Activated naive CD8-positive, alpha-beta T cell treated with anti-CD3 and anti-CD28 coated beads, Interleukin-2, amount 10 ng/mL, durations not matched to agents 7 days and 5 days (primary cell): ENCODE results near the gene RBFA. TPM values are rescaled to one million over a fixed set of nuclear protein-coding genes. Genes with fewer than 3 reads are reported as not detected.
"Not testable (repeated sequence)": the region's sequence is repeated elsewhere in the genome, so short reads cannot be mapped to it uniquely, and the experiment has no call there.

Experiments used
- ATAC-seq: fragments of 150-1000 bp; cut with Tn5 transposase; one replicate; pipeline ENCODE4 v1.10.0; 2021; ENCODE audit warnings: low read depth, moderate library complexity
- POLR2A ChIA-PET: fragments of 350-600 bp; sonication (Branson Sonifier 250); formaldehyde crosslinking; loops from one replicate; lab custom pipeline; 2021; ENCODE audit warnings: antibody characterized with exemption; lab: Charles Lee
- DNase-seq: peaks from one replicate; pipeline ENCODE4 v3.0.0; 2021
- H3K27ac Mint-ChIP-seq: one replicate; pipeline ENCODE4 v1.8.0; 2022; ENCODE audit warnings: mild to moderate bottlenecking, mixed read lengths
- H3K27me3 Mint-ChIP-seq: one replicate; pipeline ENCODE4 v1.8.0; 2022; ENCODE audit warnings: mild to moderate bottlenecking, moderate library complexity, mixed read lengths
- H3K36me3 Mint-ChIP-seq: one replicate; pipeline ENCODE4 v1.8.0; 2021; ENCODE audit warnings: mild to moderate bottlenecking, mixed read lengths
- H3K4me1 Mint-ChIP-seq: one replicate; pipeline ENCODE4 v1.8.0; 2021; ENCODE audit warnings: mixed read lengths
- H3K4me3 Mint-ChIP-seq: one replicate; pipeline ENCODE4 v1.8.0; 2022; ENCODE audit warnings: mild to moderate bottlenecking, moderate library complexity, mixed read lengths
- H3K9me3 Mint-ChIP-seq: one replicate; pipeline ENCODE4 v1.8.0; 2021; ENCODE audit warnings: mixed read lengths
- total RNA-seq, 2 experiments: library from RNA; stranded (reverse); gene quantifications; one replicate each; pipeline ENCODE4 v1.2.3, GENCODE V29; 2021

Gene RBFA, protein sequence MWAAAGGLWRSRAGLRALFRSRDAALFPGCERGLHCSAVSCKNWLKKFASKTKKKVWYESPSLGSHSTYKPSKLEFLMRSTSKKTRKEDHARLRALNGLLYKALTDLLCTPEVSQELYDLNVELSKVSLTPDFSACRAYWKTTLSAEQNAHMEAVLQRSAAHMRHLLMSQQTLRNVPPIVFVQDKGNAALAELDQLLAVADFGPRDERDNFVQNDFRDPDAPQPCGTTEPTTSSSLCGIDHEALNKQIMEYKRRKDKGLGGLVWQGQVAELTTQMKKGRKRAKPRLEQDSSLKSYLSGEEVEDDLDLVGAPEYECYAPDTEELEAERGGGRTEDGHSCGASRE
- 10 to 100 TPM; 21.2 to 22.1 TPM for total RNA-seq

DNA sequence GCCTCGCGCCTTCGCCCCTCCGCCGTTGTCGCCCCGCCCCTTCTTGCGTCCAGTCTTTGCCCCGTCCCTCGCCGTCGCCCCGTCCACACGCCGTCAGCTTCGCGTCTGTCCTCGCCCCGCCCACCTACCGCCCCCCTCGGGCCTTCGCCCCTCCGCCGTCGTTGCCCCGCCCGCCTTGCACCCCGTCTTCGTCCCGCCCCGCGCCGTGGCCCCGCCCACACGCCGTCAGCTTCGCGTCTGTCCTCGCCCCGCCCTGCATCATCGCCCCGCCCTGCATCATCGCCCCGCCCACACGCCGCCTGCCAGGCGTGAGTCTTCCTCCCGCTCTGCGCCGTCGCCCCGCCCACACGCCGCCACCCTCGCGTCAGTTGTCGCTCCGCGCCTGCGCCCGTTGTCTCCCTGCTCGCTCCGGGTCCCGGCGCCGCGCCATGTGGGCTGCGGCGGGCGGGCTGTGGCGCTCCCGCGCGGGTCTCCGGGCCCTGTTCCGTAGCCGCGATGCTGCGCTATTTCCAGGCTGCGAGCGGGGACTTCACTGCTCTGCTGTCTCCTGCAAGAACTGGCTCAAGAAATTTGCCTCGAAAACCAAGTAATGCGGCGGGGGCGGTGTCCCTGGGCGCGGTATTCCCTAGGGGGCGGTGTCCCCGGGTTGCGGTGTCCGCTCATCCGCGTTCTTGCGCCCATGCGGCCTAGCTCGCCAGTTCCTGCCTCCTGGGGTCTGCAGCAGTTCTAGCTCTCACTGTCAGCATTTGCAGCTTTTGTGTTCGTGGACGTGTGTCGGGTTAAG is at the start of gene RBFA:
TSS of gene RBFA (plus strand) at position 367 of the 784 bp plus-strand sequence. CDS start at position 429, 62 bp downstream.
- peak; percentile 100 for DNase-seq
- no peaks in the 10 kb centered on the region for H3K9me3 Mint-ChIP-seq
- peaks cover 7% of the 10 kb centered on the region for H3K36me3 Mint-ChIP-seq
- peaks cover 2% of the 10 kb centered on the region for H3K27me3 Mint-ChIP-seq
- peak within 1 kb of the TSS; percentile 86 for H3K4me3 Mint-ChIP-seq
- ATAC-seq, result peak; percentile 84
- POLR2A ChIA-PET, result interaction anchor here (0.8 to 3.1 kb wide), 12 partner anchors 11 to 966 kb away, joined by 3 to 15 read pairs (median 4); partner anchors contain the start of genes ADNP2, SLC66A2 and TXNL4A
- peak within 1 kb of the TSS; percentile 89 for H3K27ac Mint-ChIP-seq
- peaks cover 18% of the 10 kb centered on the region for H3K4me1 Mint-ChIP-seq

DNA sequence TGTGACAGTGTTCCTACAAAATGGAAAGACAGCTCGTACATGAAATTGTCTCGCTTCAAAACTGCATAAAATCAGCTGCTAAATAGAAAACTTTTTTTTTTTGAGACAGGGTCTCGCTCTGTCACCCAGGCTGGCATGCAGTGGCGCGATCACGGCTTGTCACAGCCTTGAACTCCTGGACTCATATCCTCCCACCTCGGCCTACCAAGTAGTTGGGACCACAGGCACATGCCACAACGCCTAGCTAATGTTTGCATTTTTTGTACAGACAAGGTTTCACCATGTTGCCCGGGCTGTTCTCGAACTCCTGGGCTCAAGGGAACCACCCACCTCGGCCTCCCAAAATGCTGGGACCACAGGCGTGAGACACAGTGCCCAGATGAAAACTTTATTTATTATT is 49.1 kb upstream of the RBFA start:
- no peaks in the 10 kb centered on the region for H3K9me3 Mint-ChIP-seq
- DNase-seq, result no peak
- no peak overlapping the region for H3K4me3 Mint-ChIP-seq
- H3K36me3 Mint-ChIP-seq, result peaks cover 18% of the 10 kb centered on the region
- no peaks in the 10 kb centered on the region for H3K27me3 Mint-ChIP-seq
- peak overlapping the region; percentile 30 for H3K27ac Mint-ChIP-seq
- POLR2A ChIA-PET, result interaction anchor here (0.7 kb wide), 1 partner anchor 21 kb away, joined by 3 read pairs; the partner anchor contains the start of gene HSBP1L1
- ATAC-seq, result no peak
- peaks cover 55% of the 10 kb centered on the region for H3K4me1 Mint-ChIP-seq

DNA sequence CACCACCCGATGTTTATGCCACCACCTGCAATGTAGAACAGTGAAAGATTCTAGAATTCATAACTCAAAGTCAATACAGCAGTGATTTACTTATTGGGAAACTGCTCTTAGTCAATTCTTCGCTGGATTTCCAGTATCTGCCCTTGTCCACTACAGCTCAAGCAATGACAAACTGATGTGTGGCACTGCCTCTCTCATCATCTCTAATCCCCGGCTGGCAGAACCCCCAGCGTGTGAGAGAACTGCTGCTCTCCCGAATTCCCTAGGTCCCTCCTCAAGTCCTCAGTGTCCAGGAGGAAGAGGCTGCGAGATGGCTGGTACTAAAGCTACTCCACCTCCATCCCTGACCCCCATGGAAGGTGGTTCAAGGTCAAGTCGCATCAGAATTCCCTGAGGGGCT is 47.5 kb upstream of the RBFA start:
- DNase-seq (no peak), ATAC-seq (no peak)
- POLR2A ChIA-PET, result interaction anchor here (3.0 to 3.1 kb wide), 2 partner anchors 35 to 47 kb away, joined by 15 read pairs; partner anchors contain the start of genes RBFA and SLC66A2
- peak overlapping the region; percentile 77 for H3K27ac Mint-ChIP-seq
- H3K36me3 Mint-ChIP-seq, result peaks cover 17% of the 10 kb centered on the region
- H3K4me1 Mint-ChIP-seq, result peaks cover 52% of the 10 kb centered on the region
- peaks cover 3% of the 10 kb centered on the region for H3K27me3 Mint-ChIP-seq
- peak overlapping the region; percentile 88 for H3K4me3 Mint-ChIP-seq
- no peaks in the 10 kb centered on the region for H3K9me3 Mint-ChIP-seq

DNA sequence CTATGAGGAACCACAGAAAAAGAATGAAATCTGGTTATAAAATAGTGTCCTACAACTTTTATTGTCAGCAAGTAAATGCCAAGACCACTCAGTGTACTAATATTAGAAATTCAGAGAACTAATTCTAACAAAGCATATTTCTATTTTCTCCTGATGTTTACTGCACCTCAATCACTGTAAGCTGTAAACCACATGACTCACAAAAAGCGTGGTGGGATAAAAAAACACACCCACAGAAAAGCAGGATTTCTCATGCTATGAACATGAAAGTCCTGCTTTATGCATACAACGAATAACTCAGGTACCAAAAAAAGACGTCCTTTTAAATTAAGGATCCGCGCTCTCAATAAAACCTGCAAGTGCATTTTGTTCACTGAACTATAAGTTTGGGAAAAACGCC is 46.7 kb upstream of the RBFA start:
- POLR2A ChIA-PET, result interaction anchor here (0.8 to 3.1 kb wide), 5 partner anchors 15 to 75 kb away, joined by 4 to 15 read pairs (median 4); partner anchors contain the start of genes RBFA and SLC66A2
- DNase-seq, result no peak
- Mint-ChIP-seq H3K36me3 (peaks cover 15% of the 10 kb centered on the region), H3K27ac (peak overlapping the region; percentile 77), H3K9me3 (no peaks in the 10 kb centered on the region), H3K4me1 (peaks cover 44% of the 10 kb centered on the region), H3K4me3 (peak overlapping the region; percentile 88), H3K27me3 (peaks cover 3% of the 10 kb centered on the region)
- ATAC-seq, result no peak

DNA sequence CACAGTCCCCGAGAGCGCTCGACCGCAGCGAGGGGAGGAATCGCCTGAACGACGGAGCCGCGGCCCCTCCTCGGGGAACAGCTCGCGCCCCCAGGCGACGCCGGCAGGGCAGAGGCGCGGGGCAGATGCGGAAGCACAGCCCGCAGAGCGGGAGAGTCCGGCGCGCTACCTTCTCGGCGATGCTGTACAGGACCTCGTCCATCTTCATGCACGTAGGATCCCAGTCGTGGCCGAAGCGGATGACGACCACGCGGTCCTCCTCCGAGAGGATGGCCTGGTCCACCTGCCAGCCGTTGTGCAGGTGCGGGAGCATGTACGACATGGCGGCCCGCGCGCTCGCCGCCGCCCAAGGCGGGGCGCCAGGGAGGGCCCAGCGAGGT is 46.2 kb upstream of the RBFA start:
- peaks cover 39% of the 10 kb centered on the region for H3K4me1 Mint-ChIP-seq
- DNase-seq, result peak; percentile 79
- H3K9me3 Mint-ChIP-seq, result no peaks in the 10 kb centered on the region
- ATAC-seq, result peak; percentile 68
- POLR2A ChIA-PET, result interaction anchor here (0.8 to 3.1 kb wide), 5 partner anchors 16 to 75 kb away, joined by 4 to 15 read pairs (median 4); partner anchors contain the start of genes RBFA and SLC66A2
- peaks cover 15% of the 10 kb centered on the region for H3K36me3 Mint-ChIP-seq
- H3K27ac Mint-ChIP-seq, result peak overlapping the region; percentile 93
- H3K27me3 Mint-ChIP-seq, result peaks cover 3% of the 10 kb centered on the region
- peak overlapping the region; percentile 88 for H3K4me3 Mint-ChIP-seq

DNA sequence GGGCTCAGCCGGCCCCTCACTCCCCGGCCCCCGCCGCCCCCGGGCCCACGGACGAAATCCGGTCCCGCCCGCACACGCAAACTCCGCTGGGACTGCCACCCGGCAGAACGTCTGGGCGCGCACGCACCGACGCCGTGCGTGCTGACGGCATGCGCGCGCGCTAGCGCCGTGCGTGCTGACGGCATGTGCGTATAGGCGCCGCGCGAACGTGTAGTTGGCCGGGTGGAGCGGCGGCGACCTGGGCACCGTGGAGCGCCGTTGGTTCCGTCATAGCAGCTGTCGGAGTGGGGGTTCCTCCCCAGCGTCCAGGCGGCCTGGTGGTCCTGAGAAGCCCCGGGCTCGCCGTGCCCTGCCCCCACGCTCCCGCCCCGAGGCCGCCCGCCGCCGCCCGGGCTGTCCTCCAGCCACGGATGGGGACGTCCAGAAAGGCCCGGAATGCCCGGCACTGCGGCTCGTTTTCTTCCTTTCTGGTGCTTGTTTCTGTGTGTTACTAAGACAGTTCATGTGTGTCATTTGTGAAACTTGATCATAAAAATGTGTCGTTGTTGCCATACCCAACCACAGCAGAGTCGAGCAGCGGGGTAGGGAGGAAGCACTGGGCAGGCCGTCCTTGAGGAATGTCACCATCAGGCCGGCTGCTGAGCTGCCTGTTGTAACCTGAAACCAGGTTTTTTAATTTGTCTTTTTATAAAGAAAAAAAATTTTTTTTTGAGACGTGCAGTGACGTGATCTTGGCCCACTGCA is 45.6 kb upstream of the RBFA start, which contains the start of gene TXNL4A:
TSS of gene TXNL4A (minus strand) at position 113 of the 744 bp plus-strand sequence. CDS start 171 bp downstream, outside the sequence.
- ATAC-seq (peak; percentile 93), DNase-seq (peak; percentile 88)
- peak within 1 kb of the TSS; percentile 91 for H3K4me3 Mint-ChIP-seq
- H3K27me3 Mint-ChIP-seq, result peaks cover 3% of the 10 kb centered on the region
- H3K27ac Mint-ChIP-seq, result peak within 1 kb of the TSS; percentile 93
- POLR2A ChIA-PET, result interaction anchor here (1.0 to 3.1 kb wide), 4 partner anchors 16 to 76 kb away, joined by 4 to 15 read pairs (median 10); partner anchors contain the start of genes RBFA and SLC66A2
- peaks cover 15% of the 10 kb centered on the region for H3K36me3 Mint-ChIP-seq
- no peaks in the 10 kb centered on the region for H3K9me3 Mint-ChIP-seq
- H3K4me1 Mint-ChIP-seq, result peaks cover 34% of the 10 kb centered on the region

DNA sequence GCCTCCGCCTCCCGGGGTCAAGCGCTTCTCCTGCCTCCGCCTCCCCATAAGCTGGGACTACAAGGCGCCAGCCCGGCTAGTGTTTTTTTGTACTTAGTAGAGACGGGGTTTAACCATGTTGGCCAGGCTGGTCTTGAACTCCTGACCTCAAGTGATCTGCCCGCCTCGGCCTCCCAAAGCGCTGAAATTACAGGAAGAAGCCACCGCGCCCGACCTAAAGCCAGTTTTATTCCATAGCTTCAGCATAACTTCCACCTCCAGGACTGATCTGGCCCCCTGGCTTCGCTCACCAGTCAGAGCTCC is 45.1 kb upstream of the RBFA start:
- H3K27me3 Mint-ChIP-seq, result peaks cover 3% of the 10 kb centered on the region
- peak overlapping the region; percentile 91 for H3K4me3 Mint-ChIP-seq
- peaks cover 29% of the 10 kb centered on the region for H3K4me1 Mint-ChIP-seq
- no peak for ATAC-seq
- DNase-seq, result no peak
- H3K27ac Mint-ChIP-seq, result peak overlapping the region; percentile 93
- POLR2A ChIA-PET, result interaction anchor here (3.0 to 3.1 kb wide), 2 partner anchors 37 to 45 kb away, joined by 15 read pairs; partner anchors contain the start of genes RBFA and SLC66A2
- no peaks in the 10 kb centered on the region for H3K9me3 Mint-ChIP-seq
- peaks cover 11% of the 10 kb centered on the region for H3K36me3 Mint-ChIP-seq

DNA sequence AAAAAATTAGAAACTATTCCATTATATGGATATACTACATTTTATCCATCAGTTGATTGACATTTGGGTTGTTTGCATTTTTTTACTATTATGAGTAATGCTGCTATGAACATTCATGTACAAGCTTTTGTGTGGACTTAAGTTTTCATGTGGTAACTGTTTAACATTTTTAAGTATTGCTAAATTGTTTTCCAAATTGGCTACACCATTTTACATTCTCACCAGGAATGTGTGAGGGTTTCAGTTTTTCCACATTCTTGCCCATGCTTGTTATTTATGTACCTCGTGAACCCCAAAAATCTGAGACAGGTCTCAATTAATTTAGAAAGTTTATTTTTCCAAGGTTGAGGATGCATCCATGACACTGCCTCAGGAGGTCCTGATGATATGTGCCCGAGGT is 42.7 kb upstream of the RBFA start:
- Mint-ChIP-seq H3K4me1 (peaks cover 11% of the 10 kb centered on the region), H3K27ac (no peak overlapping the region), H3K27me3 (peaks cover 3% of the 10 kb centered on the region), H3K9me3 (no peaks in the 10 kb centered on the region), H3K36me3 (peaks cover 4% of the 10 kb centered on the region), H3K4me3 (no peak overlapping the region)
- DNase-seq (no peak), ATAC-seq (no peak)
- POLR2A ChIA-PET, result no interaction called here

DNA sequence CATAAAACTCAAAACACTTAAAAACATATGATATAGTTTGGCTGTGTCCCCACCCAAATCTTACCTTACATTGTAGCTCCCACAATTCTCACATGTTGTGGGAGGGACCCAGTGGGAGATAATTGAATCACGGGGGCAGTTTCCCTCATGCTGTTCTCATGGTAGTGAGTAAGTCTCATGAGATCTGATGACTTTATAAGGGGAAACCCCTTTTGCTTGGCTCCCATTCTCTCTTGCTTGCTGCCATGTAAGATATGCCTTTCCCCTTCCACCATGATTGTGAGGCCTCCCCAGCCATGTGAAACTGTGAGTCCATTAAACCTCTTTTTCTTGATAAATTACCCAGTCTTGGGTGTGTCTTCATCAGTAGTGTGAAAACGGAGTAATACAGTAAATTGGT is 34.5 kb upstream of the RBFA start:
- H3K9me3 Mint-ChIP-seq, POLR2A ChIA-PET, H3K4me1 Mint-ChIP-seq, H3K27me3 Mint-ChIP-seq, DNase-seq, H3K36me3 Mint-ChIP-seq, ATAC-seq, H3K4me3 Mint-ChIP-seq, H3K27ac Mint-ChIP-seq: not testable (repeated sequence)

DNA sequence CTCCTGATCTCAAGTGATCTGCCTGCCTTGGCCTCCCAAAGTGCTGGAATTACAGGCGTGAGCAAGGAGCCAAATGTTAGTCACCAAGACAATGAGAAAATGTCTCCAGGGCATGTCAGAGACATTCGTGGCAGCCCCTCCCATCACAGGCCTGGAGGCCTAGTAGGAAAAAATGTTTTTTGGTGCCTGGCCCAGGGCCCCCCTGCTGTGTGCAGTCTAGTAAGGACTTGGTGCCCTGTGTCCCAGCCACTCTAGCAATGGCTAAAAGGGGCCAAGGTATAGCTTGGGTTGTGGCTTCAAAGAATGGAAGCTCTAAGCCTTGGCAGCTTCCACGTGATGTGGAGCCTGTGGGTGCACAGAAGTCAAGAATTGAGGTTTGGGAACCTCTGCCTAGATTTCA is 33.4 kb upstream of the RBFA start:
- Mint-ChIP-seq H3K27ac (no peak overlapping the region), H3K27me3 (no peaks in the 10 kb centered on the region), H3K4me3 (no peak overlapping the region), H3K36me3 (peaks cover 2% of the 10 kb centered on the region), H3K4me1 (no peaks in the 10 kb centered on the region), H3K9me3 (peaks cover 7% of the 10 kb centered on the region)
- ATAC-seq, result no peak
- POLR2A ChIA-PET, result no interaction called here
- DNase-seq, result no peak

DNA sequence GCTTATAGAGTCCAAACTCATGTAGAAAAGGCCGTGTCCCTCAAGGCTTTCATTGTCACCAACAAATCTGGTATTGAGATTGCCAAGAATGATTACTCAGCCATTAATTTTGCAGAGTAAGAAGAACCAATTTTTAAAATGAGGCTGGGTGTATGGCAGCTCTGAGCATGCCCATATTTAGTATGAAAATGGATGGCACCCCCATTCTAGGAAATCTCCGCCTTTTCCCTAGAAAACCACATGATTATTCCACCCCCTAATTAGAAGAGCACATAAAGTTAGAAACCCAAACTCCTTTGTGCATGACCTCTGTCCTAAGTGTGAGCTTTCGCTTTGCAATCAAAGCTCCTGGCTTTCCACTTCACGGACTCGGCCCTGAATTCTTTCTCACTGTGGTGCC is 31.8 kb upstream of the RBFA start:
- no peaks in the 10 kb centered on the region for H3K27me3 Mint-ChIP-seq
- no peak overlapping the region for H3K27ac Mint-ChIP-seq
- peaks cover 2% of the 10 kb centered on the region for H3K36me3 Mint-ChIP-seq
- ATAC-seq (no peak), DNase-seq (no peak)
- H3K4me3 Mint-ChIP-seq, result no peak overlapping the region
- H3K9me3 Mint-ChIP-seq, result peaks cover 7% of the 10 kb centered on the region
- no peaks in the 10 kb centered on the region for H3K4me1 Mint-ChIP-seq
- POLR2A ChIA-PET, result no interaction called here

DNA sequence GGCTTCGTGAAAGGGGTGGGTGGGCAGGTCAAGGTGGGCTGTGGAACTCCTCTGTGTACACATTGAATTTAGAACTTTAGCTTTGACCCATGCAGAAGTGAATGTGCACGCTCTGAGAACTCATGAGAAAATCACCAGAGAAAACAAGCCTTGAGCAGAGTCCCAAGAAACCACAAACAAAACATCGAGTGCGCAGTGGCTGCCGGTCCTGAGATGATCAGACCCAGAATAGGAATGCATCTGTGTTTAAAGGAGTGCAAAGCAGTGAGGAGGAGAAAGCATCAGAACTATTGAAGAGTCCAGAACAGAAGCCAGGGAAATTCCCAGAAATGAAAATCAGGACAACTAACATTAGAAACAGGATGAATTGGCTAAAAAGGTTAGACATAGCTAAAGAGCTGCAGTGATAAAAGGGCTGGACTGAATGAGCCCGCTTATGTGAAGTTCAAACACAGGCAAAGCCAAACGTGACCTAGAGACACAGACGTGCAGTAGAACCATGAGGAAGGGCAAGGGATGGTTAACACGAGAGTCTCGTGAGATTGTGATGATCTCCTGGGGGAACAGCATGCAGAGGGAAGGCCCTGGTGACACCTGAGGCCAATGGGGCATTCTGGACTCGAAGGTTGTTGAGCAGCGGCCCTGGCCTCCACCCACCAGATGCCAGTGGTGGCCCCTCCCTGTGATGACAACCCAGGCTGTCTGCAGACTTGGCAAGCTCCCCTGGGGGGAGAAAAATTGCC is 29.5 kb upstream of the RBFA start:
- no peaks in the 10 kb centered on the region for H3K27me3 Mint-ChIP-seq
- peaks cover 7% of the 10 kb centered on the region for H3K9me3 Mint-ChIP-seq
- POLR2A ChIA-PET, result no interaction called here
- no peaks in the 10 kb centered on the region for H3K4me1 Mint-ChIP-seq
- DNase-seq (no peak), ATAC-seq (no peak)
- no peak overlapping the region for H3K27ac Mint-ChIP-seq
- H3K4me3 Mint-ChIP-seq, result no peak overlapping the region
- peaks cover 2% of the 10 kb centered on the region for H3K36me3 Mint-ChIP-seq
